ENCODE data around the gene ARFGAP2. TPM values are rescaled to one million over a fixed set of nuclear protein-coding genes. Genes with fewer than 3 reads are reported as not detected.

The ARFGAP2 gene
- polyA plus RNA-seq, 1 donor (not counting 4 experiments of a cell fraction or from before 2014, with no cell fraction given), result 51.0 TPM

- no peak for DNase-seq (ENCODE audit: low read depth, low spot score)
- dilution Hi-C loops (cut with MboI; ENCODE audit: extremely low pct_ligation_motif_present, low sequenced_read_pairs), result no loop called here
Measured at GRCh38 chr11:47216121-47216798, 39.6 kb upstream of the ARFGAP2 start.

DNA sequence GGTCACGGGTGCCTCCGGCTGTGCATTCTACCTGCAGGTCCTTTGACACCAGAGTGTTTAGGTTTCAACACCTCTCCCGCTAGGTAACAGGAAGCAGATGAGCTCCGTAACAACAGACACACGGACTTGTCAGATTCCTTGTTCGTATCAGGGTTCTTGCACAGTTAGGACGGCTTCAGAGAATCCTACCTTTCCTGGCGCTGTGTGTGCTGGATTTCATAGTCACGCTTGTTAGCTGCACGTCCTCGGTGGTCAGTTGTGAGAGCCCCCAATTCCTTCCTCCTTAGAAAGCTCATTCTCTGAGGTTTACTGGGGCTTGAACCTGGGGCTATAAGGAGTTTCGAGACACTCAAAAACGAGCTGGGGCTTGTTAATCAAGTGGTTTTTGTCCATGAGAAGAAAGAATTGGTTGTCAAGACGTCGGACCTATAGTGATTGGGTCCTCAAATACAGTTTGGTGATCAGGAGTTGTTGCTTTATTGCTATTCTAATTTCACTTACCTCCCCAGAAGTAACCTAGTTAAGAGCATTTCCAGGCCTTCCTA, 38.8 kb upstream of the ARFGAP2 start:
- peak; percentile 51 for FAIRE-seq
- dilution Hi-C loops (cut with MboI; ENCODE audit: extremely low pct_ligation_motif_present, low sequenced_read_pairs), result no loop called here

More at GRCh38 chr11:47216121-47216798, 39.6 kb upstream of the ARFGAP2 start:
- H3K9me1 ChIP-seq (ENCODE audit: control insufficient read depth, extremely low read depth, insufficient read depth, low read length), result no peaks in the 10 kb centered on the region
- no peaks in the 10 kb centered on the region for H4K20me1 ChIP-seq (ENCODE audit: control insufficient read depth, extremely low read depth, insufficient read depth, low read length)
- H3K9me3 ChIP-seq (ENCODE audit: control insufficient read depth, low read depth, low read length), result no peaks in the 10 kb centered on the region
- H3K4me1 ChIP-seq (ENCODE audit: control insufficient read depth, extremely low read depth, insufficient read depth, low read length), result peaks cover 31% of the 10 kb centered on the region
- no peak for TF ChIP-seq EZH2 (IDR thresholded peaks at IDR 0.05; ENCODE audit: low read length)
- TF ChIP-seq CTCF (optimal IDR thresholded peaks at IDR 0.05 in 1 of 3, IDR thresholded peaks at IDR 0.05 in 1 of 3, conservative IDR thresholded peaks at IDR 0.05 in 1 of 3; ENCODE audit: extremely low read depth in 1 of 3, insufficient read depth in 2 of 3, low read length in 3 of 3), result peak in 1 of 3 experiments; percentile 22
- H3K36me3 ChIP-seq (ENCODE audit: control insufficient read depth in 2 of 2, extremely low read depth in 1 of 2, insufficient read depth in 2 of 2, low read length in 2 of 2), result peaks cover 0 to 9% of the 10 kb centered on the region in 2 experiments
- H3K9ac ChIP-seq (ENCODE audit: control insufficient read depth, extremely low read depth, insufficient read depth, low read length), result peak overlapping the region; percentile 98
- H3K4me3 ChIP-seq (ENCODE audit: control insufficient read depth in 2 of 3, extremely low read depth in 1 of 3, insufficient read depth in 2 of 3, low read depth in 1 of 3, low read length in 3 of 3), result peak overlapping the region; percentile 52 to 96 (median 88)
- no peak for FAIRE-seq
- H3K27ac ChIP-seq (ENCODE audit: control insufficient read depth, insufficient read depth, low read length), result peak overlapping the region; percentile 99
- H3K79me2 ChIP-seq (ENCODE audit: control insufficient read depth, insufficient read depth, low read length), result peaks cover 32% of the 10 kb centered on the region
- peak overlapping the region; percentile 41 for H2AFZ ChIP-seq (ENCODE audit: control insufficient read depth, low read length)
- peak overlapping the region; percentile 98 for H3K4me2 ChIP-seq (ENCODE audit: control insufficient read depth, extremely low read depth, insufficient read depth, low read depth, low read length)
- H3K27me3 ChIP-seq (ENCODE audit: control insufficient read depth, extremely low read depth, insufficient read depth, low read length), result no peaks in the 10 kb centered on the region

More for the DNA sequence above, 38.8 kb upstream of the ARFGAP2 start:
- TF ChIP-seq CTCF (optimal IDR thresholded peaks at IDR 0.05 in 1 of 3, IDR thresholded peaks at IDR 0.05 in 1 of 3, conservative IDR thresholded peaks at IDR 0.05 in 1 of 3; ENCODE audit: extremely low read depth in 1 of 3, insufficient read depth in 2 of 3, low read length in 3 of 3), result no peak
- no peak for TF ChIP-seq EZH2 (IDR thresholded peaks at IDR 0.05; ENCODE audit: low read length)
- H3K9me1 ChIP-seq (ENCODE audit: control insufficient read depth, extremely low read depth, insufficient read depth, low read length), result no peaks in the 10 kb centered on the region
- H3K4me1 ChIP-seq (ENCODE audit: control insufficient read depth, extremely low read depth, insufficient read depth, low read length), result peaks cover 29% of the 10 kb centered on the region
- H3K27ac ChIP-seq (ENCODE audit: control insufficient read depth, insufficient read depth, low read length), result peak overlapping the region; percentile 99
- H3K9me3 ChIP-seq (ENCODE audit: control insufficient read depth, low read depth, low read length), result no peaks in the 10 kb centered on the region
- peaks cover 0 to 9% of the 10 kb centered on the region in 2 experiments for H3K36me3 ChIP-seq (ENCODE audit: control insufficient read depth in 2 of 2, extremely low read depth in 1 of 2, insufficient read depth in 2 of 2, low read length in 2 of 2)
- peak overlapping the region; percentile 76 for H2AFZ ChIP-seq (ENCODE audit: control insufficient read depth, low read length)
- no peak for DNase-seq (ENCODE audit: low read depth, low spot score)
- H3K9ac ChIP-seq (ENCODE audit: control insufficient read depth, extremely low read depth, insufficient read depth, low read length), result peak overlapping the region; percentile 98
- H3K27me3 ChIP-seq (ENCODE audit: control insufficient read depth, extremely low read depth, insufficient read depth, low read length), result no peaks in the 10 kb centered on the region
- H3K4me2 ChIP-seq (ENCODE audit: control insufficient read depth, extremely low read depth, insufficient read depth, low read depth, low read length), result peak overlapping the region; percentile 98
- H4K20me1 ChIP-seq (ENCODE audit: control insufficient read depth, extremely low read depth, insufficient read depth, low read length), result no peaks in the 10 kb centered on the region
- H3K4me3 ChIP-seq (ENCODE audit: control insufficient read depth in 2 of 3, extremely low read depth in 1 of 3, insufficient read depth in 2 of 3, low read depth in 1 of 3, low read length in 3 of 3), result peak overlapping the region; percentile 52 to 96 (median 88)
- H3K79me2 ChIP-seq (ENCODE audit: control insufficient read depth, insufficient read depth, low read length), result peaks cover 30% of the 10 kb centered on the region
